ENCODE results near the gene XPNPEP1.

GRCh38 chr10:109945473-109946177 lies 22.3 kb upstream of the XPNPEP1 start:
- TF ChIP-seq CTCF (IDR thresholded peaks at IDR 0.05) (no peak), POLR2A (IDR thresholded peaks at IDR 0.05) (no peak)
